NCI-H187 (cell line): ENCODE results near the gene TRPV2.
A peak's percentile ranks its signal among the peaks of the same experiment; 100 is the strongest.

Source experiments
- DNase-seq, 2 experiments: peaks; one replicate each; lab custom pipeline; 2025; lab: John Stamatoyannopoulos, UW

Gene TRPV2

GRCh38 chr17:16407911-16408588 is 7.3 kb upstream of the TRPV2 start:
- no peak for DNase-seq

GRCh38 chr17:16417399-16417798 is 2.0 kb downstream of the TRPV2 start:
- no peak for DNase-seq

GRCh38 chr17:16417896-16418684 is 2.7 kb downstream of the TRPV2 start:
- no peak for DNase-seq

- no peak for DNase-seq
Measured at GRCh38 chr17:16418685-16419068, 3.3 kb downstream of the TRPV2 start.

GRCh38 chr17:16419074-16419928 is 3.9 kb downstream of the TRPV2 start:
- DNase-seq, result peak; percentile 75

- no peak for DNase-seq
Measured at GRCh38 chr17:16419929-16420271, 4.5 kb downstream of the TRPV2 start.

- no peak for DNase-seq
Measured at GRCh38 chr17:16422416-16422815, 7.0 kb downstream of the TRPV2 start.

GRCh38 chr17:16423226-16423872 is 8.0 kb downstream of the TRPV2 start:
- DNase-seq, result no peak

- no peak for DNase-seq
Measured at GRCh38 chr17:16425202-16425601, 9.8 kb downstream of the TRPV2 start.

GRCh38 chr17:16425698-16426659 is 10.6 kb downstream of the TRPV2 start:
- no peak for DNase-seq

- no peak for DNase-seq
Measured at GRCh38 chr17:16427020-16427419, 11.6 kb downstream of the TRPV2 start.

- no peak for DNase-seq
Measured at GRCh38 chr17:16428098-16428882, 12.9 kb downstream of the TRPV2 start.

GRCh38 chr17:16429083-16429482 is 13.7 kb downstream of the TRPV2 start:
- DNase-seq, result no peak

GRCh38 chr17:16430650-16431049 is 15.3 kb downstream of the TRPV2 start:
- DNase-seq, result no peak

GRCh38 chr17:16432017-16432416 is 16.6 kb downstream of the TRPV2 start:
- DNase-seq, result no peak

- DNase-seq, result no peak
Measured at GRCh38 chr17:16433514-16433913, 18.1 kb downstream of the TRPV2 start.

GRCh38 chr17:16434662-16435061 is 19.3 kb downstream of the TRPV2 start:
- DNase-seq, result no peak

GRCh38 chr17:16435925-16436886 is 20.8 kb downstream of the TRPV2 start:
- DNase-seq, result no peak

- no peak for DNase-seq
Measured at GRCh38 chr17:16437083-16437482, 21.7 kb downstream of the TRPV2 start.
